PC-3 (cell line): Measurements from ENCODE around the gene LGI4. TPM values are rescaled to one million over a fixed set of nuclear protein-coding genes. Genes with fewer than 3 reads are reported as not detected.

Experiments
- ATAC-seq: fragments of 200-7000 bp; cut with Tn5 transposase; 2 replicates; pipeline ENCODE4 v1.9.1; 2020; ENCODE audit warnings: mild to moderate bottlenecking, moderate library complexity
- BruUV-seq: library from RNA; stranded (reverse); fragments of 400-500 nt; replicated peaks from 2 replicates; lab custom pipeline; 2021; lab: Mats Ljungman, UMichigan
- CTCF ChIA-PET: fragments of 300-600 bp; sonication (Branson Sonifier 250); formaldehyde crosslinking; loops from one replicate; lab custom pipeline; 2022; ENCODE audit warnings: antibody characterized with exemption; lab: Charles Lee
- POLR2A ChIA-PET: fragments of 300-600 bp; sonication (Branson Sonifier 250); formaldehyde crosslinking; loops from one replicate; lab custom pipeline; 2022; ENCODE audit warnings: antibody characterized with exemption; ENCODE audit not compliant: unreplicated experiment; lab: Charles Lee
- DNase-seq: peaks from one replicate; pipeline ENCODE4 v3.0.0-alpha.2; 2015
- H2AFZ ChIP-seq: fragments of 300-600 bp; sonication (generic); 2 replicates; pipeline ENCODE4 v1.6.0; 2016; ENCODE audit warnings: antibody characterized with exemption, low read length
- H3F3A ChIP-seq: fragments of 300-600 bp; sonication (generic); one replicate; pipeline ENCODE4 v1.6.0; 2017; ENCODE audit warnings: antibody characterized with exemption, low read length, control low read depth, mild to moderate bottlenecking; ENCODE audit not compliant: unreplicated experiment
- H3K27ac ChIP-seq: fragments of 300-600 bp; sonication (generic); 2 replicates; pipeline ENCODE4 v1.5.1; 2016; ENCODE audit warnings: mild to moderate bottlenecking, low read length
- H3K27me3 ChIP-seq: fragments of 300-600 bp; sonication (generic); 2 replicates; pipeline ENCODE4 v1.6.1; 2016; ENCODE audit warnings: low read length, mixed read lengths
- H3K36me3 ChIP-seq: fragments of 300-600 bp; sonication (generic); 2 replicates; pipeline ENCODE4 v1.6.1; 2016; ENCODE audit warnings: low read depth, mixed run types, low read length, mixed read lengths
- H3K4me1 ChIP-seq: fragments of 300-600 bp; sonication (generic); 2 replicates; pipeline ENCODE4 v1.5.1; 2016; ENCODE audit warnings: low read length; ENCODE audit not compliant: insufficient read depth
- H3K4me2 ChIP-seq: fragments of 300-600 bp; sonication (generic); 2 replicates; pipeline ENCODE4 v1.6.0; 2016; ENCODE audit warnings: low read length
- H3K4me3 ChIP-seq: fragments of 300-600 bp; sonication (generic); 2 replicates; pipeline ENCODE4 v1.5.1; 2016; ENCODE audit warnings: mild to moderate bottlenecking, low read length, mixed read lengths
- H3K79me2 ChIP-seq: fragments of 300-600 bp; sonication (generic); 2 replicates; pipeline ENCODE4 v1.6.1; 2017; ENCODE audit warnings: low read length, mixed read lengths
- H3K9ac ChIP-seq: fragments of 300-600 bp; sonication (generic); 2 replicates; pipeline ENCODE4 v1.6.0; 2016; ENCODE audit warnings: mild to moderate bottlenecking, low read length
- H3K9me2 ChIP-seq: fragments of 300-600 bp; sonication (generic); replicated peaks from 2 replicates; pipeline ENCODE4 v1.6.1; 2016; ENCODE audit warnings: mixed run types, low read length, mixed read lengths
- H3K9me3 ChIP-seq: fragments of 300-600 bp; sonication (generic); 2 replicates; pipeline ENCODE4 v1.6.1; 2016; ENCODE audit warnings: low read length, mixed read lengths
- H4K20me1 ChIP-seq: fragments of 300-600 bp; sonication (generic); 2 replicates; pipeline ENCODE4 v1.6.1; 2016; ENCODE audit warnings: low read length, mixed read lengths
- CTCF ChIP-seq: fragments of 300-600 bp; sonication (generic); conservative IDR thresholded peaks from 2 replicates; pipeline ENCODE4 v1.5.1; 2017; ENCODE audit warnings: antibody characterized with exemption, low read depth, mild to moderate bottlenecking, low read length
- EZH2 ChIP-seq: fragments of 300-600 bp; sonication (generic); IDR thresholded peaks from one replicate; pipeline ENCODE4 v1.6.1; 2017; ENCODE audit warnings: antibody characterized with exemption, mild to moderate bottlenecking, low read length; ENCODE audit not compliant: unreplicated experiment
- EZH2phosphoT487 ChIP-seq: fragments of 300-600 bp; sonication (generic); IDR thresholded peaks from 2 replicates; pipeline ENCODE4 v1.6.1; 2018; ENCODE audit warnings: mild to moderate bottlenecking, antibody characterized with exemption, low read length, borderline replicate concordance
- intact Hi-C: fragments of 100-400 bp; cut with micrococcal nuclease; formaldehyde crosslinking; loops from 2 replicates; pipeline ENCODE4 v1.9.0; 2023
- total RNA-seq: library from RNA; depleted of rRNA; stranded (reverse); fragments of >200 nt; gene quantifications from 2 replicates; pipeline ENCODE4 v1.2.3, GENCODE V29; 2014

Gene LGI4
- total RNA-seq, 1 experiment from 2014 or later, result 0.22 TPM

- peak within 1 kb of the TSS; percentile 79 for H3K4me3 ChIP-seq
- BruUV-seq, result TSS peak; percentile 78
- intact Hi-C loops, result no loop called here
Observed at GRCh38 chr19:35115177-35115951, 19.5 kb downstream of the LGI4 start, which contains the start of gene FXYD3. TSS of gene FXYD3 (plus strand) at chr19:35115823. CDS start at chr19:35119377, 3,554 bp downstream.

GRCh38 chr19:35114353-35115176, 20.3 kb downstream of the LGI4 start:
- peak; percentile 62 for DNase-seq
- Histone ChIP-seq H3K9me3 (no peaks in the 10 kb centered on the region), H3K9ac (peak overlapping the region; percentile 95), H3K4me2 (peak overlapping the region; percentile 96), H3K27ac (peak overlapping the region; percentile 92), H3K4me3 (peak overlapping the region; percentile 79), H3K27me3 (no peaks in the 10 kb centered on the region), H3K9me2 (no peaks in the 10 kb centered on the region), H3K79me2 (peaks cover 23% of the 10 kb centered on the region), H2AFZ (peak overlapping the region; percentile 90), H3F3A (no peaks in the 10 kb centered on the region), H3K4me1 (peaks cover 41% of the 10 kb centered on the region), H3K36me3 (no peaks in the 10 kb centered on the region), H4K20me1 (no peaks in the 10 kb centered on the region)
- TF ChIP-seq CTCF, result peak; percentile 91
- TF ChIP-seq EZH2, result no peak
- ChIA-PET POLR2A (no interaction called here), CTCF (no interaction called here)
- ATAC-seq, result peak; percentile 72
- intact Hi-C loops, result loop anchor here (1.0 kb wide), 1 partner anchor 21 kb away; the partner anchor contains the start of gene LGI4
- BruUV-seq, result no TSS peak

More at GRCh38 chr19:35115177-35115951, 19.5 kb downstream of the LGI4 start, which contains the start of gene FXYD3:
- Histone ChIP-seq H3K36me3 (no peaks in the 10 kb centered on the region), H3K4me2 (peak within 1 kb of the TSS; percentile 96), H3K4me1 (peaks cover 49% of the 10 kb centered on the region), H3K9me2 (no peaks in the 10 kb centered on the region), H3K9ac (peak within 1 kb of the TSS; percentile 95), H3K27ac (peak within 1 kb of the TSS; percentile 92), H2AFZ (peak within 1 kb of the TSS; percentile 90), H4K20me1 (no peaks in the 10 kb centered on the region), H3K9me3 (no peaks in the 10 kb centered on the region), H3K79me2 (peaks cover 23% of the 10 kb centered on the region), H3F3A (no peaks in the 10 kb centered on the region), H3K27me3 (no peaks in the 10 kb centered on the region)
- POLR2A ChIA-PET, result no interaction called here
- CTCF ChIA-PET, result no interaction called here
- peak; percentile 34 for DNase-seq
- peak; percentile 22; the same call in 1 of the 2 replicates for ATAC-seq
- TF ChIP-seq EZH2 (no peak), EZH2phosphoT487 (no peak), CTCF (no peak)
